ENCODE measurements around the gene EVI5. TPM values are rescaled to one million over a fixed set of nuclear protein-coding genes. Genes with fewer than 3 reads are reported as not detected.
A peak's percentile ranks its signal among the peaks of the same experiment; 100 is the strongest.
"Not testable (repeated sequence)": the region's sequence is repeated elsewhere in the genome, so short reads cannot be mapped to it uniquely, and the experiment has no call there.

Gene EVI5
- total RNA-seq, 1 experiment from 2014 or later = 7.2 TPM

DNA sequence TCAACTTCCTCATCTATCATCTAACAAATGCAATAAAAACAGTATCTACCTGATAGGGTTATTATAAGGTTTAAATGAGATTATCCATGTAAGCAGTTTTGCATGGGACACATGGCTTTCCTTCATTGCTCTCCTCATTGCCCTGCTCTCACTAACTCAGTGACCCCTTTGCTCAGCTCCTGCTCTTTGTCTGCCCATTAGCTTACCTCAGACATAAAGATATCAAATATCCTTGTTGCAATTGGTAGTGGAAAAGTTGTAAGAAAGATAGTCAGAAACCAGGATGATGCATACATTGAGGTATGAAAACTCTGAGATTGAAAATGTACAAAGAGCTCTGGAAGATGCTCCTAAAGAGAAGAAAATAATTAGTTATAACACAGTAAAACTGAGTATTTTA, 89.8 kb downstream of the EVI5 start:
- DNase-seq (ENCODE audit: low read depth) = no peak

DNA sequence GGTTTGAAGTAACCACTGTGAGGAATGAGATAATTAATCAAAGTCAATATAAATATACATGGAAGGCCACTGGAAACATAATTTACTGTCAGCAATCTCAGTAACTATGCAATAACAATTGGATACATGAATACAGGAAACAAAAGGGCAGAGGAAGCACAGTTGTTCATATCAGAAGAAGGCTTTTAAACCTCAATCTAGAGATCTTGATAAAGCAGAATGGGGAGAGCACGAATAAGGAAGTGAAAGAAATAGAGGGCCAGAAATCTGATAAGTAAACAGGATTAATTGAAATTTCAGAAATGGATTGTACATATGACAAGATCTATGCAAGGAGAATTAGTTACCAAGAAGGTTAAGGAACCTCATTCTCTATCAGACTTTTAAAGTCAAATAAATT, 93.0 kb downstream of the EVI5 start:
- no peak for DNase-seq (ENCODE audit: low read depth)

DNA sequence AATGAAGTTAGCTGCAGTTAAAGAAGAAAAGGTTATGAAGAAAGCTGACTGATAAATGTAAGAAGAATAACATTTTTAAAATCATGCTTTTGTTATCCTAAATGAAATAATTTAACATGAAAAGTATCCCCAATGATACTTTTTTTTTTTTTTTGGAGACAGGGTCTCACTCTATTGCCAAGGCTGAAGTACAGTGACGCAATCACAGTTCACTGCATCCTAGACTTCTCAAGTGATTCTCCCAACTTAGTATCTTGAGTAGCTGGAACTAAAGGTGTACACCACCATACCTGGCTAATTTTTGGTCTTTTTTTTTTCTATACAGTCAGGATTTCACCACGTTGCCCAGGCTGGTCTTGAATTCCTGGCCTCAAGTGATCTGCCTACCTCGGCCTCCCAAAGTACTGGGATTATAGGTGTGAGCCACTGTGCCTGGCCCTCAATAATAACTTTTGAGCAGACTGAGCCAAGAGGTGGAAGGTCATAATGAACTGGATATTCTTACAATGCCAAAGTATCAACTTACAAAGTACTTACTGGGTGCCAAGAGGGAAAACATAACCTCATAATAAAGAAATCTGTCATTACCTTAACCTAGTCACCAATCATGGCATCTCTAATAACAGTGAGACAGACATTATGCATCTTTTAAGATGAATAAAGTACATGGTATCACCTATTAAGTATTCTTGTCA, 94.5 kb downstream of the EVI5 start:
- no peak for DNase-seq (ENCODE audit: low read depth)

DNA sequence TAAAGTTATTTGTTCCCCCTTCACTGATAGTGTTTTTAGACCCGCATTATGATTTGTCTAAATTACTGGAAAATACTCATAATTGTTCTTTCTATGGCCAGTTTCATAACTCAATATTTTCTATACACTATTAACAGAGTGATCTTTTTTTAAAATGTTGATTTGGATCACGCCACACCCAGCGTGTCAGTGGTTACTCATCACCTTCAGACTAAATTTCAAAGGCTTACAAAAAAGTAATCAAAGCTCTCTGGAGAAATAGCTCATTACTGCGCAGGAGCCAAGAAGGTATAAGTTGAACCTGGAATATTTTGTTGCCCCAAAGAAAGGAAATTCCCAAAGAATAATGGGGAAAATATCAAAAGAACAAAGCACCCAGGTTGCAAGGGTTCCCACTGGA, 104.9 kb downstream of the EVI5 start:
- no peak for DNase-seq (ENCODE audit: low read depth)

DNA sequence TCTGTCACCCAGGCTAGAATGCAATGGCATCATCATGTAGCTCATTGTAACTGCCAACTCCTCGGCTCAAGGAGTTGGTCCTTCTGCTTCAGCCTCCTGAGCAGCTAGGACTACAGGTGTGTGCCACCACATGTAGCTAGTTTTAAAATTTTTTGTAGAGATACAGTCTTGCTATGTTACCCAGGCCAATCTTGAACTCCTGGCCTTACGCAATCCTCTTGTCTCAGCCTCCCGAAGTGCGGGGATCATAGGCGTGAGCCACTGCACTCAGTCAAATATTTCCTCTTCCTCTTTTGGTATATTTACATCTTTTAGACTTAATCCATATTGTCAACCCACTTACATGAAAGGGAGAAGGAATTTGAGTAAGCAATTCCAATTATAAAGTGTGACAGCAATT, 121.1 kb downstream of the EVI5 start:
- DNase-seq (ENCODE audit: low read depth) = no peak

DNA sequence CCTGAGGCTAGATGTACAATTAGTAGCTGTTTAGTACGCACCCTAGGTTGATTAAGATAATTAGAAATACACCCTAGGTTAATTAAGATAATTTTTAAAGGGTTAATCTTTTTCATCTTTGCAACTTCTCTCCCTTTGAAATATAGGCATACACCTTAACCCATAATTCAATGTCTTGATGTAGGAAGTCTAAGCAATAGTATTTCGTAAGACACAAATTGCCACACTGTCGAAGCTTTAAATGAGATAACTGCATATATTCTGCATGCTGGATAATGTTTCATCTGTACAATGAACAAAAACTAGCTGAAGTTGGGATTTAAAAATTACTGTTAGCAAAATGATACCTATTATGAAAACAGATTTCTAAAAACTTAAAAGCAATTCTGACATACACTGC, 122.9 kb downstream of the EVI5 start:
- no peak for DNase-seq (ENCODE audit: low read depth)

DNA sequence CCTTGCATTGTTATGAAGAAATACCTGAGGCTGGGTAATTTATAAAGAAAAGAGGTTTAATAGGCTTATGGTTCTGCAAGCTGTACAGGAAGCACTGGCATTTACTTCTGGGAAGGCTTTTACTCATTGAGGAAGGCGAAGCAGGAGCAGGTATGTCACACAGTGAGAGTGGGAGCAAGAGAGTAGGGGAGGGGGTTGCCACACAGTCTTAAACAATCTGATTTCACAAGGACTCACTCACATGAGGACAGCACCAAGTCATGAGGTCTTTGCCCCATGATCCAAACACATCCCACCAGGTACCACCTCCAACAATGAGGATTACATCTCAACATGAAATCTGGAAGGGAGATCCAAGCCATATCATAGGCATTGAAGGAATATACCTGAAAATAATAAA, 127.2 kb downstream of the EVI5 start:
- no peak for DNase-seq (ENCODE audit: low read depth)

DNA sequence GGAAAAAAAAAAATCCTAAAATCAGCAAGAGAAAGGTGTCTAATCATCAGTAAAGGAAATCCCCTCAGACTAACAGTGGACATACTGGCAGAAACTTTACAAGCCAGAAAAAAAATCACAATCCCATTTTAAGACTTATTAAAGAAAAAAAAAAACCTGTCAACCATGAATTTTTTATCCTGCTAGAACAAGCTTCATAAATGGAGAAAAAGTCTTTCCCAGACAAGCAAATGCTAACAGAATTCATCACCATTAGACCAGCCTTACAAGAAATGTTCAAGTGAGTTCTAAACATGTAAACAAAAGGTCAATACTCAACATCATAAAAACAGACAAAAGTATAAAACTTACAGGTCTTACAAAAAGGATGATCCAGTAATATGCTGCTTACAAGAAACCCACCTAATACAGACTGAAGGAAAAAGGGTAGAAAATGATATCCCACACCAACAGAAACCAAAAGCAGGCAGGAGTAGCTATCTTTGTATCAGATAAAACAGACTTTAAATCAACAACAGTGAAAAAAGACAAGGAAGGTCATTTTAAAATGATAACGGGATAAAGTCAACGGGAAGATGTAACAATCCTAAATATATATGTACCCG, 129.6 kb downstream of the EVI5 start:
- no peak for DNase-seq (ENCODE audit: low read depth)

DNA sequence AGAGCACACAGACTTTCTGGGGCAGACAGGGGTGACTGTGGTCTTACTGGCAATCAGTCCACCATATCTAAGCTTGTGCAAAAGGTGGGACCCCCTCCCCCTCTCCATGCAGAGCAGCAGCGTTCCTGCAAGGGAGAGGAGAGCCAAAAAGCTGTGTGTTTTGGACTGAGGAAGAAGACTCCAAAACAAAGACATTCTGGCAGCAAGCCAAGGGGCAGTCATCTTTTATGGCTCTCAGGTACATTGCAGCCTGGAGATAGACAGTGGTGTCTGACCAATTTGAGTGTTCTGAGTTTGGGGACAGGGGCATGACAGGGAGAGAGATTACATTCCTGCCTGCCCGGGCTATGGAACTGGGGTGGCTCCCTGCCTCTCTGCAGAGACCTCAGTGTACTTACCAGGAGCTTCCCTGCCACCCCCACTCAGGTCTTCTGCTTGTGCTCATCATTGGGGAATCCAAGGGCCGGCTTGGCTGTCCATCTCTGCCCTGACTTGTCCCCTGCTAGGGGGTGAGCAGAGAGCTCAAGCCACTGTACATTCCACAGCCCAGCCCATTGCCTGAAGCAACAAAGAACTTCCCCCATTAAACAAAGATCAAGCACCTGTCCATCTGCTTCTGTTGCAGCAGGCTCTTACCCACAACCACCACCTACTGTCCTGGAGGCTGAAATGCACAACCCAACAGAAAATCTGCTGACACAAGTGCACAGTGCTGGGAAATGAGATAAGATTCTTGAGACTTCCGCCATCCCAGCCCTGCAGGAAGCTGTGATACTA, 131.1 kb downstream of the EVI5 start:
- DNase-seq (ENCODE audit: low read depth) = peak; percentile 12

DNA sequence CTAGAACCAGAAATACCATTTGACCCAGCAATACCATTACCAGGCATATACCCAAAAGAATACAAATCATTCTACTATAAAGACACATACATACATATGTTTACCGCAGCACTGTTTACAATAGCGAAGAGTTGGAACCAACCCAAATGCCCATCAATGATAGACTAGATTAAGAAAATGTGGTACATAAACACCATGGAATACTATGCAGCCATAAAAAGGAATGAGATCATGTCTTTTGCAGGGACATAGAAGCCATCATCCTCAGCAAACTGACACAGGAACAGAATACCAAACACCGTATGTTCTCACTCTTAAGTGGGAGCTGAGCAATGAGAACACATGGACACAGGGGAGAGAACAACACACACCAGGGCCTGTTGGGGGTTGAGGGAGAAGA, 144.2 kb downstream of the EVI5 start:
- DNase-seq (ENCODE audit: low read depth) = not testable (repeated sequence)

DNA sequence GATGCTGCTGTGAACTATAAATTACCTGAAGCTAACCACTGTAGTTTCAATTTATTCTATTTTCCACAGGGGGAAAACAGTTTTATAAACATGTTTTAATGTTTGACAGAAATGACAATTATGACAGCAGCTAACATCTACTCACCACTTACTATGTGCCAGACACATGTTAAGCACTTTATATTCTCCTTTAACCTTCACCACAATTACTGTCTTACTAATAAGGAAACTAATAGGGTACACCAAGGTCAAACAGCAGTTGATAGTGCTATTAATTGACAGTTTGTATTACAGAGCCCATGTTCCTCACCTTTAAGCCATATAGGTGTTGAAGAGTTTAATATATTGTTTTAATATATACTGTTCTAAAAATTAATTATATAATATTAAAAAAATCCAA, 146.4 kb downstream of the EVI5 start:
- DNase-seq (ENCODE audit: low read depth) = no peak

DNA sequence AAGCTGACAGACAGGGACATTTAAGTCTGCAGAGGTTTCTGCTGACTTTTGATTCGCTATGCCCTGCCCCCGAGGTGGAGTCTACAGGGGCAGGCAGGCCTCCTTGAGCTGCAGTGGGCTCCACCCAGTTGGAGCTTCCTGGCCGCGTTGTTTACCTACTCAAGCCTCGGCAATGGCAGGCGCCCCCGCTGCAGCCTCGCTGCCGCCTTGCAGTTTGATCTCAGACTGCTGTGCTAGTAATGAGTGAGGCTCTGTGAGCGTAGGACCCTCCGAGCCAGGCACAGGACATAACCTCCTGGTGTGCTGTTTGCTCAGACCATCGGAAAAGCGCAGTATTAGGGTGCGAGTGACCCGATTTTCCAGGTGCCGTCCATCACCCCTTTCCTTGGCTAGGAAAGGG, 149.7 kb downstream of the EVI5 start:
- not testable (repeated sequence) for DNase-seq (ENCODE audit: low read depth)

DNA sequence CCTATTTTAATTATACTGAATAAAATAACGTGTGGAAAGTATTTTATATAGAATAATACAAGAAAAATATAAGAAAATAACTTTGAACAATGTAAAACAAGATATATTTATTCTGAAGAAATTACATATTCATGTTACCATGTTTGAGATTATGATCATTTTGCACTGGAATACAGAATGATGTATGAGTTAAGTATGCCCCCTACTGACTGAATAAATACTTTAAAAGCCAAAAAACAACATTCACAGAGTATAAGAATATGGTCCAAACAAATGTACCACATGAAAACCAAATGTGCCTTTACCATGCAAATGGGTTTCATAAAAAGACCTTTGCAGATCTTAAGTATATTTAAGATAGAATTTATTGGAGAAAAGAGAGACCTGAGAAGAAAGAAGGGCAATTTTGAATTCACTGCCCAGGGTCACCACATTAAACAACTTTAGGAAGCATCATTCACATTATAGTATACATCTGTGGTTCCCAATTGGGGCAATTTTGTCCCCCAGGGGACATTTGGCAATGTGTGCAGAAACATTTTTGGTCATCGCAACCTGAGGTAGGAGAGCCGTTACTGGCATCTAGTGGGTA, 161.6 kb downstream of the EVI5 start:
- DNase-seq (ENCODE audit: low read depth) = no peak

DNA sequence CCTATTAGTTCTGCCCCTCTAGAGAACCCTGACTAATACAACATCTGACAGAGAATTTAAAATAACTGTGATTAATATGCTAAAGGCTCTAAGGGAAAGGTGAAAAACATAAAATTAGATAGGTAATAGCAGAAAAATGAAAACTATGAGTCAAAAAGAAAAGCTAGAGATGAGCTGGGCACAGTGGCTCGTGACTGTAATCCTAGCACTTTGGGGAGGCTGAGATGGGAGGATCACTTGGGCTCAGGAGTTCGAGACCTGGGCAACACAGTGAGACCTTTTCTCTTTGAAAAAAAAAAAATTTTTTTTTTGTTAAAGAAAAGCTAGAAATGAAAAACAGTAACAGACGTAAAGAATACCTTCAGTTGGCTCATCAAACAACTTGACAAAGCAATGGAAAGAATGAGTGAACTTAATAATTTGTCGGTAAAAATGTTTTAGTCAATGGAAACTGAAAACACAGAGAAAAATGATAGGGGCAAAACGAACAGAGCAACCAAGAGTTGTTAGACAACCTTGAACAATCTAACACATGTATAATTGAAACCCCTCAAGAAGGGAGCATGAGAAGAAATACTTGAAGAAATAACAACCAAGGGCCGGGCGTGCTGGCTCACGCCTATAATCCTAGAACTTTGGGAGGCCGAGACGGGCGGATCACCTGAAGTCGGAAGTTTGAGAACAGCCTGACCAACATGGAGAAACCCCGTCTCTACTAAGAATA, 165.3 kb downstream of the EVI5 start:
- no peak for DNase-seq (ENCODE audit: low read depth)

DNA sequence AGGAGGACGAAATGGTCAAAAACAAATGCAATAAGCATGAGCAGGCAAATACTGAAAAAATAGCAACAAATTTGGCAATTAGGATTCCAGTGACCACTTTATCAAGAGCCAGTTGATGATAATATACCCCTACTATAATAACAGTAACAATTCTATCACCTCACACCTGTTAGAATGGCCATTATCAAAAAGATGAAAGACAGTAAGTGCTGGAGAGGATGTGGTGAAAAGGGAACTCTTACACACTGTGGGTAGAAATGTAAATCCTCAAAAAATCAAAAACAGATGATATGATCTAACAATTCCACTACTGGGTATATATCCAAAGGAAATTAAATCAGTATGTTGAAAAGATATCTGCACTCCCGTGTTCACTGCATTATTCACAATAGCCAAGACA, 183.9 kb downstream of the EVI5 start:
- DNase-seq (ENCODE audit: low read depth) = no peak

DNA sequence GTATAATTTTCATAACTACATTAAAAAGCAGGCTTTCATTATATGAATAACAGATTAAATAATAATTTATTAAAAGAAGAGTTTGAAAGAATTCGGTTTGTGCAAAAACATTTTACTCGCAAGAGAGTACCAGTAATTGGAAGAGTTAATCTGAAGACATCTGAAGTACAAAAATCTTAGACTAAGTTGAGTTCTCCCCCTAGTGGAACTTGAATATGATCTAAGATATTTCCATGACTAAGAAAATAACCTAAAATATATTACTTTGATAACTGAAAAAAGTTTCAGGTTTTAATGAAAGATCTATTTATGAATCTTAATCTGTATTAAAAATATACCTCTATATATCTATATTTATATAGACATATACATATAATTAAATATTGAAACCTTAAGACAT, 185.7 kb downstream of the EVI5 start:
- peak; percentile 7 for DNase-seq (ENCODE audit: low read depth)

DNA sequence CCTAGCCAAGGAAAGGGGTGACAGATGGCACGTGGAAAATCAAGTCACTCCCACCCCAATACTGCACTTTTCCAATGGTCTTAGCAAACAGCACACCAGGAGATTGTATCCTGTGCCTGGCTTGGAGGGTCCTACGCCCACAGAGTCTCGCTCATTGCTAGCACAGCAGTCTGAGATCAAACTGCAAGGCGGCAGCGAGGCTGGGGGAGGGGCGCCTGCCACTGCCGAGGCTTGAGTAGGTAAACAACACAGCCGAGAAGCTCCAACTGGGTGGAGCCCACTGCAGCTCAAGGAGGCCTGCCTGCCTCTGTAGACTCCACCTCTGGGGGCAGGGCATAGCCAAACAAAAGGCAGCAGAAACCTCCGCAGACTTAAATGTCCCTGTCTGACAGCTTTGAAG, 195.5 kb downstream of the EVI5 start:
- DNase-seq (ENCODE audit: low read depth) = not testable (repeated sequence)

DNA sequence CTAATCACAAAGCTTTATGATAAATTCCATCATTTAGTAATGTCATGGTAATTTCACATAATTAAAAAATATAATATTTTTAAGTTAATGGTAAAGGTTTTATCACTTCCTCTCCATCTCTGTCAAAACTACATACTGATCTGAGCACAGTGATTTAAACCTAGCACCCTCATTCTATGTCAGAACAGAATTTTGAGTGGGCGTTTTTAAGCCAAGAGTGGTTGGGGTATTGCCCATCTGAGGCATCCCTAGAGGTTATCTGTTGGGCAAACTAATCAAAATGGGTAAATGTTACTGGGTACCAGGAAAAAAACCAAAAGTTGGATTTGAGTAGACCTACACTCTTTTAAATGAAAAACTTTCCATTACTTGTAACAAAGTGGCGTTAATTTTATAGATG, 197.5 kb downstream of the EVI5 start:
- DNase-seq (ENCODE audit: low read depth) = no peak

DNA sequence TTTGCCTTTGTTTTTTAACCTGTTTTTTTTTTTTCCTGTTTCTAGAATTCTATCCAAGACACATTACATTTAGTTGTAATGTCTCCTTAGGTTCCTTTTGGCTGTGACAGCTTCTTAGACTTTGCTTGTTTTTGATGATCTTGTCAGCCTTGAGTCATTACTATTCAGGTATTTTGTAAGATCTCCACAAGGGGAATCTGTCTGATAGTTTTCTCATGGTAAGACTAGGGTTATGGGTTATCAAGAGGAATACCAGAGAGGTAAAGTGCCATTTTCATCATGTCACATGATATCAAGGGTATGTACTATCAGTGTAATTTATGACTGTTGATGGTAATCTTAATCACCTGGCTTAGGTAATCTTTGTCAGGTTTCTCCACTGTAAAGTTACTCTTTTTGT, 199.1 kb downstream of the EVI5 start:
- DNase-seq (ENCODE audit: low read depth) = peak; percentile 15

DNA sequence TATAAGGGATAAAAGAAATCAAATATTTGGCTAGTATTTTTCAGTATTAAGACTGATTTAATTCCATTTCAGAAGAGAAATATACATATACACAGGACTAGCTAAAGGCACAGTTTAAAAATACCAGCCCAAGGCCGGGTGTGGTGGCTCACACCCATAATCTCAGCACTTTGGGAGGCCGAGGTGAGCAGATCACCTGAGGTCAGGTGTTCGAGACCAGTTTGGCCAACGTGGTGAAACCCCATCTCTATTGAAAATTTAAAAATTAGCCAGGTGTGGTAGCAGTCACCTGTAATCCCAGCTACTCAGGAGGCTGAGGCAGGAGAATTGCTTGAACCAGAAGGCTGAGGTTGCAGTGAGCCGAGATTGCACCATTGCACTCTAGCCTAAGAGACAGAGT, 200.1 kb downstream of the EVI5 start:
- DNase-seq (ENCODE audit: low read depth) = not testable (repeated sequence)

Measured in HT1080 (cell line).